Fibroblast of lung (primary cell): ENCODE results near the gene RTN4RL1. TPM values are rescaled to one million over a fixed set of nuclear protein-coding genes. Genes with fewer than 3 reads are reported as not detected.

Experiments
- DNase-seq, 2 donors: peaks; one replicate each; pipeline versions ENCODE4 v3.0.0 to v3.0.0-alpha.2; 2010; ENCODE audit warnings: low read depth in 2 of 2
- H2AFZ ChIP-seq: 2 replicates; pipeline ENCODE4 v1.5.1; 2012; ENCODE audit warnings: low read length, control low read depth, inconsistent platforms
- H3K27ac ChIP-seq: 2 replicates; pipeline ENCODE4 v1.5.1; 2011; ENCODE audit warnings: low read length, control low read depth; ENCODE audit not compliant: insufficient read depth
- H3K27me3 ChIP-seq: 2 replicates; pipeline ENCODE4 v1.5.1; 2011; ENCODE audit warnings: mild to moderate bottlenecking, low read length; ENCODE audit not compliant: control insufficient read depth, insufficient read depth
- H3K36me3 ChIP-seq: 2 replicates; pipeline ENCODE4 v1.5.1; 2011; ENCODE audit warnings: low read length; ENCODE audit not compliant: control insufficient read depth, insufficient read depth
- H3K4me1 ChIP-seq: 2 replicates; pipeline ENCODE4 v1.5.1; 2011; ENCODE audit warnings: low read length; ENCODE audit not compliant: control insufficient read depth, insufficient read depth; ENCODE audit errors: extremely low read depth
- H3K4me2 ChIP-seq: 2 replicates; pipeline ENCODE4 v1.5.1; 2011; ENCODE audit warnings: low read length, control low read depth; ENCODE audit not compliant: insufficient read depth; ENCODE audit errors: extremely low read depth
- H3K4me3 ChIP-seq, 4 experiments: fragments of 200-600 bp in 1 of 4; sonication (generic) in 1 of 4; replicated peaks in 1 of 4; 2 replicates each; pipeline ENCODE4 v1.5.1; 2011 to 2016; ENCODE audit warnings: low read length in 4 of 4, low read depth in 3 of 4, mild to moderate bottlenecking in 3 of 4, control low read depth in 2 of 4, inconsistent platforms in 1 of 4, mixed read lengths in 1 of 4; ENCODE audit not compliant: insufficient read depth in 1 of 4; ENCODE audit errors: control extremely low read depth in 1 of 4
- H3K79me2 ChIP-seq: 2 replicates; pipeline ENCODE4 v1.5.1; 2012; ENCODE audit warnings: mild to moderate bottlenecking, low read length, inconsistent platforms; ENCODE audit not compliant: control insufficient read depth, insufficient read depth
- H3K9ac ChIP-seq: 2 replicates; pipeline ENCODE4 v1.5.1; 2011; ENCODE audit warnings: mild to moderate bottlenecking, low read length, control low read depth; ENCODE audit not compliant: insufficient read depth
- H3K9me3 ChIP-seq: 2 replicates; pipeline ENCODE4 v1.5.1; 2012; ENCODE audit warnings: low read depth, low read length; ENCODE audit not compliant: control insufficient read depth, insufficient read depth
- H4K20me1 ChIP-seq: 2 replicates; pipeline ENCODE4 v1.5.1; 2011; ENCODE audit warnings: low read length; ENCODE audit not compliant: control insufficient read depth, insufficient read depth; ENCODE audit errors: extremely low read depth
- CTCF ChIP-seq, 2 donors: IDR thresholded peaks in 1 of 2; conservative IDR thresholded peaks in 1 of 2; 1 replicate in 1 of 2; 2 replicates in 1 of 2; pipeline ENCODE4 v1.5.1; 2011 to 2012; ENCODE audit warnings: low read length in 2 of 2, control low read depth in 1 of 2, inconsistent platforms in 1 of 2, low read depth in 1 of 2, mild to moderate bottlenecking in 1 of 2
- EZH2 ChIP-seq: IDR thresholded peaks from 2 replicates; pipeline ENCODE4 v1.5.1; 2012; ENCODE audit warnings: low read length, control low read depth, mild to moderate bottlenecking; ENCODE audit errors: missing control alignments
- polyA plus RNA-seq, 2 donors: library from polyadenylated mRNA; depleted of rRNA in 1 of 2; stranded (reverse) in 1 of 2; unstranded in 1 of 2; fragments of >200 nt; gene quantifications; 2 replicates each; pipeline ENCODE4 v1.2.1, GENCODE V29; 2011 to 2012; ENCODE audit warnings: missing spikeins in 1 of 2
- total RNA-seq: library from RNA; depleted of rRNA; stranded (reverse); fragments of >200 nt; gene quantifications from 2 replicates; pipeline ENCODE4 v1.2.1, GENCODE V29; 2014

RTN4RL1 gene
- total and polyA plus RNA-seq, 2 donors (not counting 1 experiment from before 2014, with no cell fraction given): 0.39 to 0.83 TPM

- no peak for TF ChIP-seq EZH2
- no peaks in the 10 kb centered on the region for H4K20me1 ChIP-seq
- H3K4me2 ChIP-seq: no peak overlapping the region
- no peaks in the 10 kb centered on the region for H3K4me1 ChIP-seq
- peaks cover 18% of the 10 kb centered on the region for H3K27me3 ChIP-seq
- no peak overlapping the region for H2AFZ ChIP-seq
- no peak overlapping the region for H3K27ac ChIP-seq
- DNase-seq: no peak
- H3K79me2 ChIP-seq: no peaks in the 10 kb centered on the region
- H3K9me3 ChIP-seq: no peaks in the 10 kb centered on the region
- H3K4me3 ChIP-seq: no peak overlapping the region
- no peaks in the 10 kb centered on the region for H3K36me3 ChIP-seq
- H3K9ac ChIP-seq: no peak overlapping the region
Observed at GRCh38 chr17:1972487-1973160, 52.5 kb downstream of the RTN4RL1 start.

DNA sequence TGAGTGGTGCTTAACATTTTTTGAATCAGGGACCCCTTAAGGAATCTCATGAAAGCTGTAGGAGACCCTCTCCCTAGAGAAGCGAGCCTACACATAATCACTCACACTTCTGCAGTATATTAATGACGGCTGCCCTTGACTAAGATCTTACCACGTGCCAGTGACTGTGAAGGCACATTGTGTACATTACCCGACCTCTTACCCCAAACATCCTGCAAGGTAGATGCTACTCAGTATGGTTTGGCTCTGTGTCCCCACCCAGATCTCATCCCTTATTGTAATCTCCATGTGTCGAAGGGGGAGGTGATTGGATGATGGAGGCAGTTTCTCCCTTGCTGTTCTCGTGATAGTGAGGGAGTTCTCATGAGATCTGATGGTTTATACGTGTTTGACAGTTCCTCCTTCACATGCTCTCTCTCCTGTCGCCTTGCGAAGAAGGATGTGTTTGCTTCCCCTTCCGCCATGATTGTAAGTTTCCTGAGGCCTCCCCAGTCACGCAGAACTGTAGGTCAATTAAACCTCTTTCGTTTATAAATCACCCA is 54.2 kb downstream of the RTN4RL1 start:
- no peaks in the 10 kb centered on the region for H3K9me3 ChIP-seq
- no peak overlapping the region for H3K4me3 ChIP-seq
- no peak overlapping the region for H3K27ac ChIP-seq
- peaks cover 13% of the 10 kb centered on the region for H3K27me3 ChIP-seq
- H3K9ac ChIP-seq: no peak overlapping the region
- H3K4me2 ChIP-seq: no peak overlapping the region
- no peaks in the 10 kb centered on the region for H3K4me1 ChIP-seq
- no peaks in the 10 kb centered on the region for H4K20me1 ChIP-seq
- H2AFZ ChIP-seq: no peak overlapping the region
- TF ChIP-seq EZH2 (no peak), CTCF (conservative IDR thresholded peaks at IDR 0.05 in 1 of 2, IDR thresholded peaks at IDR 0.05 in 1 of 2; ENCODE audit: low read depth in 1 of 2, low read length in 2 of 2) (no peak)
- no peaks in the 10 kb centered on the region for H3K36me3 ChIP-seq
- H3K79me2 ChIP-seq: no peaks in the 10 kb centered on the region
- DNase-seq: no peak

- Histone ChIP-seq H3K9ac (no peak overlapping the region), H3K9me3 (no peaks in the 10 kb centered on the region), H3K4me3 (no peak overlapping the region), H3K27me3 (peaks cover 10% of the 10 kb centered on the region), H3K36me3 (no peaks in the 10 kb centered on the region), H3K4me2 (no peak overlapping the region), H3K79me2 (no peaks in the 10 kb centered on the region), H2AFZ (no peak overlapping the region), H4K20me1 (no peaks in the 10 kb centered on the region), H3K4me1 (no peaks in the 10 kb centered on the region), H3K27ac (no peak overlapping the region)
- no peak for DNase-seq
- TF ChIP-seq EZH2: no peak
- TF ChIP-seq CTCF (conservative IDR thresholded peaks at IDR 0.05 in 1 of 2, IDR thresholded peaks at IDR 0.05 in 1 of 2; ENCODE audit: low read depth in 1 of 2, low read length in 2 of 2): no peak
Observed at GRCh38 chr17:1969712-1970111, 55.4 kb downstream of the RTN4RL1 start.
